ENCODE measurements around the gene SV2B. TPM values are rescaled to one million over a fixed set of nuclear protein-coding genes. Genes with fewer than 3 reads are reported as not detected.

Gene SV2B
- polyA plus RNA-seq, 1 donor = 0.67 TPM

- DNase-seq = no peak
These were observed 128.8 kb downstream of the SV2B start for GRCh38 chr15:91228890-91229289.

- peak; percentile 4 for DNase-seq
These were observed 131.6 kb downstream of the SV2B start for GRCh38 chr15:91231703-91232102.

- no peak for DNase-seq
These were observed 134.7 kb downstream of the SV2B start for GRCh38 chr15:91234759-91235158.

DNA sequence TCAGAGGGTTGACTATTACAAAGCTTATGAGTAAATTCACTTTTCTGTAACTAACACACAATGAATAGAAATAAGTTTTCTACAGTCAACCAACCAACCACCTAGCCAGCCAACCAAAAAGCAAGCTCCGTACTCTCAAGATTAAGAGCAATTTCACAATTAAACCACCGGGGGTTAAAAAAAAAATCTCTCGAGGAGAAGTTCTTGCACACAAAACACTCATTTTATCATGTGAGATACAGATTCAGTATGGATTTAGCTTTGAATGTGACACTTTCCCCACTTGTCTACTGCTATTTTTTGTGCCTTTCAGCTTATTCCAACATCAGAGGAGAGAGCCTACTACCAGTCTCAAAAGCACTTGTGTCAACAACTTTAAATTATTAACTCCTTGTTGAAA is 135.3 kb downstream of the SV2B start:
- DNase-seq = no peak

DNA sequence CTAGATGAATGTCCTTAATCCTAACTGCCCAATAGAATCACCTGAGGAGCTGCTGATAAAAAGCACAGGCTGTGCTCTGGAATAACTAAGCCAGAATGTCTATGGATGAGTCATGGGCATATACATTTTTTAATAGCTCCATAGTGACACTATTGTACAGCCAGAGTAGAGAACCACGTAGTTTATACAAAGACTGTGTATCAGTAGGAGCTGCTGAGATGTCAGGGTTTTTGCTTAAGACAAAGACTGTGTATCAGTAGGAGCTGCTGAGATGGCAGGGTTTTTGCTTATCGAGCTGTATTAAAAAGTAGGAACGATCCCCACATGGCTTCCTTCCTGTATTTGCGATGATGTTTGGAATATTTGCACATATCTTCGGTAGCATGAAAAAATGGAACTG is 137.4 kb downstream of the SV2B start:
- no peak for DNase-seq

DNA sequence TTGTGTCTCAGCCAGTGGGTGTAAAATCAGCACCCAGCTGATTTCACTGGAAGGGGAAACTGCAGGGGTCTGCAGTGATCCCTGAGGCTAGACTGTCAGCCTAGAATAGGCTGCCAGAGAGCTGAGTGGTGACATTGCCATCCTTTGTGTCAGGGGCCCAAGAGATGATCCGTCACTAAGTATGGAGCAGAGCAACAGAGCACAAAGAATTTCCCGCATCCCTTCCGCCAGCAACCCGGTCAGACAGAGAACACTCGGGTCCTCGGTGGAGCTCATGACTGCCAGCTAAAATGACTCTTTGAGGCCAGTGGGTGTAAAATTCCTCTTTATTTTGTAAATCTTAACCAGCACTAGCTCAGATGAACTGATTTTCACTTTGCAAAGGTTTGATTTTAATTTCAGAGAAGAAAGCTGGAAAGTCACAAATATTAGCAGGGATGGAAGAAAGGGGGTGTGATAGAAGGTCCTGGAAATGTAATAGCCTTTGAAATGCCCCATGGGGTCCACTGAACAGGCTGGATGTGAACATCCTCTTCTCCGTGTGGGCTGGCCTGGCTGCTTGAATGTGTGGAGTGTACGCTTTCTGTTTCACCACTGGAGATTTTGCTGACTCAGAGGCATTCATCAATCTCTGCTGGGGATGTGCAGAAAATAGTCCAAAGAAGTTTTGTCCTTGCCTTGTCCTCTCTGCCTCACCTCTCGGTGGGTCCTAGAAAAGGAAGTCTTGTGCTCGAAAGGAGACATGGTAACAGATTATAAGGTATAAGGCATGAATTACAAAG is 138.8 kb downstream of the SV2B start:
- DNase-seq = no peak

- no peak for DNase-seq
These were observed 143.8 kb downstream of the SV2B start for GRCh38 chr15:91243826-91244225.

- DNase-seq = no peak
These were observed 144.9 kb downstream of the SV2B start for GRCh38 chr15:91244919-91245318.

DNA sequence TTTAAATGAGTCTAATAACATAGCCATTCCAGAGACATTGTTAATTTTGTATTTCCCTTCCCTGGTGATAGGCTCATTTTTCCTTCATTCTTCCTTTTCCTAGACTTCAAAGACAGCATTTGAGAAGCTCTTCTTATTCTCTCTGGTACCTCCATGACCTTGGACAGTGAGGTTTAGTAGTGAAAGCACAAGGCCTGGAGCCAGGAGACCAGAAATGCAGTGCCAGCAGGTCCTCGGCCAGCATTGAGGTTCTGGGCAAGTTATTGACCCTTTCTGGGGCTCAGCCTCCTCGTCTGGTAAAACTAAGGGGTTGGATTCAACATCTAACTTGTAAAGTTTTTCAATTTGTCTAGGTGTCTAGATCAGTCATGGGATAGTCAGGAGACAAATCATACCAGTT is 146.9 kb downstream of the SV2B start:
- DNase-seq = no peak

- DNase-seq = no peak
These were observed 149.5 kb downstream of the SV2B start for GRCh38 chr15:91249591-91249990.

DNA sequence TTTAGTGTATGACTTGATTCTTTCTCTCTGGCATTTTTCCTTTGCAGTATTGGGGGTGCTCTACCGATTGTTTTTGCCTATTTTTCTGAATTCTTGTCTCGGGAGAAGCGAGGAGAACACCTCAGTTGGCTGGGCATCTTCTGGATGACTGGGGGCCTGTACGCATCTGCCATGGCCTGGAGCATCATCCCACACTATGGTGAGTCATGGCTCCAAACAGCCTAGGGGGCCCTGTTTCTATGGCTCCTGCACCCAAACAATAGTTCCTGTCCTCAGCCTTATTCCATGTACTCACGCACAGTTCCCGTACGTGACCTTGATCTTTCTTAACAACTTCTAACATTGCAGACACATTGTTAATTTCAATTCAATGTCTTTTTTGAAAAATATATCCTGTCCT is 152.3 kb downstream of the SV2B start:
- no peak for DNase-seq

DNA sequence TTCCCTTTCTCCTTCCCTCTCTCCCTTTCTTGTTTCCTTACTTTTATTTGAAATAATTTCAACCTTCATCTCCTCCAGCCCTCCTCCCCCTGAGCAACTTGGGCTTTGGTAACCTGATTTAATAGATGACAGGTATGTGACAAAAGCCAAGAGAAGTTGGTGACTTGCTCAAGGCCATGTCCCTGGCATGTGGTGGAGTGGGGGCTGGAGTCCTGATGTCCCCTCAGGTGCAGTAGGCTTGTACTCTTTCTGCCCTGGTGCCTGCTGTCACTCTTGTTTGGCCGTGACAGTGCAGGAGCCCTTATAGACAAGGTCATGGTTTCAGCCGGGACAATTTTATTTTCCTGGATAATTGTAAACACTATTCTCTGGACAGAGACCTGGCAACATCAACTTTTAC is 152.7 kb downstream of the SV2B start:
- no peak for DNase-seq

GRCh38 chr15:91253605-91254004 is 153.5 kb downstream of the SV2B start:
- no peak for DNase-seq

- no peak for DNase-seq
These were observed 154.7 kb downstream of the SV2B start for GRCh38 chr15:91254766-91255165.

DNA sequence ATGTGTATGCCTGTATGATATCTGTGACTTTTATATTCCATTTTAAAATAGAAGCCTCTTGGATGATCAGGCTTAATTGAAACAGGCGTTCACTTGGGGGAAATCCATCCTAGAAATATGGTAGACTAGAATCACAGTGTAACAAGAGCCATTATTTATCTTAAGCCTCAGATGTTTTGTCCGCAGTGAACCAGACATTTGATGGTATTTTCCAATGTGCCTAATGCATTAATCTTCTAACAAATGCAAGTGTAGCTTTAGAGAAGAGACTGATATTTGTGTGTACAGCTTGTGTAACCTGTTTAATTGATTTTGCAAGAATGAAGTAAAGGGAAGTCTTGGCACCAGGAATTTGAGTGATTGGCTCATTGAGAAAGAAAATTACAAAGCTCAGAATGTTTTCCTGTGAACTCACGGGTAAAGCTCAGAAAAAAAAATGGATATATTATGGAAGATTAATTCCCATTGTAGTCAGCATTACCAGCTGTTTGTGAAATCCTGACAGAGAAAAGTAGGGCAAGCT is 155.7 kb downstream of the SV2B start:
- no peak for DNase-seq

- DNase-seq = no peak
These were observed 157.8 kb downstream of the SV2B start for GRCh38 chr15:91257746-91258414.

GRCh38 chr15:91258415-91258759 is 158.3 kb downstream of the SV2B start:
- no peak for DNase-seq

DNA sequence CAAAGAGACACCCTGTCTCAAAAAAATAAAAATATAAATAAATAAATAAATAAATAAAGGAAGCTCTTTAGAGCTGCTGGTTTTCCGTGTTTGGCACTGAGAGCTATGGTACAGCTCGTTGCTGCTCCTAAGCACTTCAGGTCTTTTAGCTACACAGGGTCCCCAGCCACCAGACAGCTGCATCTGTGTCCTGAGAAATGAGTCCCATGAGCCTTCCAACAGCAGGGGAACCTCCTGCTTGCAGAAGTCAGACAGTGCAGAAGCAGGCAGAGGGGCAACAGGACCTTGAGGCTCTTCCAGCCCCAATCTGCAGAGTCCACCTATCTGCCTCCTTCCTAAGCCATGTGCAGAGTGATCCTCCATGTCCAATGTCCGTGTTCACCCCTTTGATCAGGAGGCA is 159.0 kb downstream of the SV2B start:
- DNase-seq = no peak

- no peak for DNase-seq
These were observed 161.3 kb downstream of the SV2B start for GRCh38 chr15:91261345-91261744.

DNA sequence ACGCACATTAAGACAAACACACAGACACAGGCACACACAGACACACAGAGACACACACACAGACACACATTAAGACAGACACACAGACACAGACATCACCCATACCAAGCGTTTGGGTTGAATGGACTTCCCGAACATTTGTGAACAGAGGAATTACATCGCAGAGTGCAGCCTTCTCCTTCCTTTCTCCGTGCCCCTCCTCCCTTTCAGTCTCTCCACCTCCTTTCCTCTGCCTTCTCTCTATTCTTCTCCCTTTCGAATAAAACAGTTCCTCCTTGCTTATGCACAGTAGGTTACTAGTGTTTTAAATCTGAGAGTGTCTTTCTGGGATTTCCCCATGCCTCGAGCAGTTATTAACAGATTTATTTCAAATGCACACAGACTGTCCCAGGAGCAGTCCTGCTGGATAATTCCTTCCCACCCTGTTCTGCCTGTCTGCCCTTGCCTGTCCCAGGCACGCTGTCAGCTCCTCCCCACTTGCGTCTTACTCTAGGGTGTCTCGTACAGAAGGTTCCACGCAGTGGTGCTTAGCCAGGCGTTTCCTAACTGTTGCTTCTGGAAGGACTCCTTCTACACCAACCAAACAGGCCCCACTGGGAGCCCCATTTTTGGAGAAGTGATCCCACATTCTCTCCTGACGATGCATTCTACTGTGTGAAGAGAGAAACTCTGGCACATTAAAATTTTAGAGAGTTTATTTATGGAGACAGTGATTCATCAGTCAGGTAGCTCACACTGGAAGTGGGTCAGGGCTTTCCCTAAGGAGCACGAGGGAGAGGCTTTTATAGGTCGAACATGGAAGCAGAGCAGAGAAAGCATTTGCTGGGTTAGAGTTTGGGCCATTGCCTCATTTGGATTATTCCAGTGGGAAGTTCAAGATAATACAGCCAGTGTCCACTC is 163.8 kb downstream of the SV2B start:
- DNase-seq = peak; percentile 1

DNA sequence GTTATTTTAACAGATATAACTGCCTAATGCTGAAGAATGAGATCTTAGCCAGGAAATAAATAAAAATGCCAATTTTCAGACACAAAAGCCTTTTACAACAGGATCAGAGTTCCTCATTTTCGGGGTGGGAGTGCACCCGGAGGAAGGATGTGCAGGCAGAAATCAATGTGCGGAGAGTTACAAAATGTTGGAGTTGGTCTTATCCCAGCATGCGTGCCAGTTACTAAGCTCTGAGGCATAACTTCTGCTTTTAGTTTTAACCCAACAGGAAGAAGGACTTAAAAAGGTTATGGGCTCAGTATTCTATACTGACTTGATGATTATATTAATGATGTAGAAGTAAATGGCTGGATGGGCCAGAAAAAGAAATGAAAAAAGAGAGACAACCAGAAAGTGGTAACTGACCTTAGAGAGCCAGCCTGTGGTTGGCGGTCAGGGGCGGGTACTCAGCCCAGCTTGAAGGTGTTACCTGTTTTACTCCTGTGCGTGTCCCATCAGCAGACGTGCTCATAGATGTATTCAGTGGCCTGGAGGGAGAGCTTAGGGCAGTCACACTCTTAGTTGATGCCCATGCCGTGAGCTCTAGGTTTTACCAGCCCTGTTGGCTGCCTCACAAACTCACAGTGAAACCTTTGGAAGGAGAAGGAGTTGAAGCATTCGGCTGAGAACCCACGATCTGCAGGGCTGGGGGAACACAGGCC is 164.7 kb downstream of the SV2B start:
- DNase-seq = no peak

- DNase-seq = no peak
These were observed 165.4 kb downstream of the SV2B start for GRCh38 chr15:91265416-91265940.
